WTC11 (cell line): ENCODE measurements around the gene GMEB2.

Experiments used
- AFF4 ChIP-seq: sonication (generic); formaldehyde crosslinking; IDR thresholded peaks from 2 replicates; pipeline ENCODE4 v1.8.1; 2023; ENCODE audit warnings: mild to moderate bottlenecking, missing genetic modification reagents, borderline replicate concordance
- ATF1 ChIP-seq: sonication (generic); formaldehyde crosslinking; IDR thresholded peaks from 2 replicates; pipeline ENCODE4 v1.8.1; 2023; ENCODE audit warnings: mild to moderate bottlenecking, moderate library complexity, missing genetic modification reagents
- CBFB ChIP-seq: sonication (generic); formaldehyde crosslinking; IDR thresholded peaks from 2 replicates; pipeline ENCODE4 v1.8.1; 2022; ENCODE audit warnings: mild to moderate bottlenecking, low read depth, missing genetic modification reagents
- CTCF ChIP-seq: fragments of 200-600 bp; IDR thresholded peaks from 2 replicates; pipeline ENCODE4 v1.8.0; 2022; ENCODE audit warnings: antibody characterized with exemption
- ELF4 ChIP-seq: sonication (generic); formaldehyde crosslinking; IDR thresholded peaks from 2 replicates; pipeline ENCODE4 v1.8.1; 2022; ENCODE audit warnings: low read depth, mild to moderate bottlenecking, moderate library complexity, missing genetic modification reagents
- ESRRA ChIP-seq: sonication (generic); formaldehyde crosslinking; IDR thresholded peaks from 2 replicates; pipeline ENCODE4 v1.8.1; 2022; ENCODE audit warnings: mild to moderate bottlenecking, missing genetic modification reagents, borderline replicate concordance
- GABPB1 ChIP-seq: sonication (generic); formaldehyde crosslinking; IDR thresholded peaks from 2 replicates; pipeline ENCODE4 v1.8.1; 2023; ENCODE audit warnings: mild to moderate bottlenecking, missing genetic modification reagents
- MAX ChIP-seq: sonication (generic); formaldehyde crosslinking; IDR thresholded peaks from 2 replicates; pipeline ENCODE4 v1.8.0; 2022; ENCODE audit warnings: mild to moderate bottlenecking, missing genetic modification reagents
- NR2C2 ChIP-seq: sonication (generic); formaldehyde crosslinking; IDR thresholded peaks from 2 replicates; pipeline ENCODE4 v1.8.0; 2022; ENCODE audit warnings: mild to moderate bottlenecking, missing genetic modification reagents
- OVOL2 ChIP-seq: fragments of 250-450 bp; sonication (Bioruptor Pico); IDR thresholded peaks from 2 replicates; pipeline ENCODE4 v1.9.0; 2021; ENCODE audit warnings: mild to moderate bottlenecking, borderline replicate concordance
- SP1 ChIP-seq: sonication (generic); formaldehyde crosslinking; conservative IDR thresholded peaks from 2 replicates; pipeline ENCODE4 v1.8.1; 2022; ENCODE audit warnings: missing genetic modification reagents
- TF ChIP-seq, protein P1 (sequence below): sonication (generic); formaldehyde crosslinking; IDR thresholded peaks from 2 replicates; pipeline ENCODE4 v1.8.1; 2023; ENCODE audit warnings: mild to moderate bottlenecking, missing genetic modification reagents

GRCh38 chr20:63668351-63668750 is 41.5 kb upstream of the GMEB2 start:
- no peak for TF ChIP-seq CTCF
- TF ChIP-seq ELF4 (CRISPR knock-in tag) = no peak
- TF ChIP-seq, protein P1, sequence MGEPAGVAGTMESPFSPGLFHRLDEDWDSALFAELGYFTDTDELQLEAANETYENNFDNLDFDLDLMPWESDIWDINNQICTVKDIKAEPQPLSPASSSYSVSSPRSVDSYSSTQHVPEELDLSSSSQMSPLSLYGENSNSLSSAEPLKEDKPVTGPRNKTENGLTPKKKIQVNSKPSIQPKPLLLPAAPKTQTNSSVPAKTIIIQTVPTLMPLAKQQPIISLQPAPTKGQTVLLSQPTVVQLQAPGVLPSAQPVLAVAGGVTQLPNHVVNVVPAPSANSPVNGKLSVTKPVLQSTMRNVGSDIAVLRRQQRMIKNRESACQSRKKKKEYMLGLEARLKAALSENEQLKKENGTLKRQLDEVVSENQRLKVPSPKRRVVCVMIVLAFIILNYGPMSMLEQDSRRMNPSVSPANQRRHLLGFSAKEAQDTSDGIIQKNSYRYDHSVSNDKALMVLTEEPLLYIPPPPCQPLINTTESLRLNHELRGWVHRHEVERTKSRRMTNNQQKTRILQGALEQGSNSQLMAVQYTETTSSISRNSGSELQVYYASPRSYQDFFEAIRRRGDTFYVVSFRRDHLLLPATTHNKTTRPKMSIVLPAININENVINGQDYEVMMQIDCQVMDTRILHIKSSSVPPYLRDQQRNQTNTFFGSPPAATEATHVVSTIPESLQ (CRISPR knock-in tag) = no peak
- TF ChIP-seq ATF1 (CRISPR knock-in tag) = no peak
- TF ChIP-seq SP1 (CRISPR knock-in tag) = no peak
- no peak for TF ChIP-seq OVOL2 (CRISPR knock-in tag)
- TF ChIP-seq GABPB1 = no peak
- TF ChIP-seq ESRRA (CRISPR knock-in tag) = no peak
- TF ChIP-seq CBFB = no peak
- TF ChIP-seq MAX = no peak
- TF ChIP-seq NR2C2 (CRISPR knock-in tag) = no peak
- TF ChIP-seq AFF4 (CRISPR knock-in tag) = no peak
